KMS-11 (cell line): ENCODE data around the gene MDFI.
"Not testable (repeated sequence)": the region's sequence is repeated elsewhere in the genome, so short reads cannot be mapped to it uniquely, and the experiment has no call there.

Experiments used
- H2AFZ ChIP-seq: fragments of 200-600 bp; sonication (generic); 2 replicates; pipeline ENCODE4 v1.6.1; 2016; ENCODE audit warnings: antibody characterized with exemption, mixed run types, low read depth
- H3K27ac ChIP-seq: fragments of 200-600 bp; sonication (generic); 2 replicates; pipeline ENCODE4 v1.6.1; 2016; ENCODE audit warnings: mild to moderate bottlenecking, mixed run types
- H3K27me3 ChIP-seq: fragments of 200-600 bp; sonication (generic); 2 replicates; pipeline ENCODE4 v1.6.1; 2017; ENCODE audit warnings: mild to moderate bottlenecking, low read depth, mixed run types, moderate library complexity; ENCODE audit not compliant: insufficient read depth
- H3K36me3 ChIP-seq: fragments of 200-600 bp; sonication (generic); 2 replicates; pipeline ENCODE4 v1.6.1; 2017; ENCODE audit warnings: mild to moderate bottlenecking, mixed run types; ENCODE audit not compliant: insufficient read depth
- H3K4me1 ChIP-seq: fragments of 200-600 bp; sonication (generic); 2 replicates; pipeline ENCODE4 v1.6.1; 2016; ENCODE audit warnings: mild to moderate bottlenecking, low read depth, mixed run types; ENCODE audit not compliant: poor library complexity, severe bottlenecking
- H3K4me2 ChIP-seq: fragments of 200-600 bp; sonication (generic); 2 replicates; pipeline ENCODE4 v1.7.0; 2016; ENCODE audit warnings: mild to moderate bottlenecking, mixed run types
- H3K4me3 ChIP-seq: fragments of 200-600 bp; sonication (generic); IDR thresholded peaks from 2 replicates; pipeline ENCODE4 v1.6.1; 2017; ENCODE audit warnings: low read depth, low read length, mixed read lengths; ENCODE audit not compliant: insufficient read depth
- H3K79me2 ChIP-seq: fragments of 200-600 bp; sonication (generic); 2 replicates; pipeline ENCODE4 v1.6.1; 2016; ENCODE audit warnings: low read depth, mixed run types; ENCODE audit not compliant: insufficient read depth
- H3K9ac ChIP-seq: fragments of 200-600 bp; sonication (generic); 2 replicates; pipeline ENCODE4 v1.6.1; 2016; ENCODE audit warnings: mild to moderate bottlenecking, mixed run types
- H4K20me1 ChIP-seq: fragments of 200-600 bp; sonication (generic); 2 replicates; pipeline ENCODE4 v1.6.1; 2016; ENCODE audit warnings: mild to moderate bottlenecking, mixed run types; ENCODE audit not compliant: insufficient read depth
- CTCF ChIP-seq: fragments of 200-600 bp; sonication (generic); conservative IDR thresholded peaks from 2 replicates; pipeline ENCODE4 v1.6.1; 2017; ENCODE audit warnings: low read depth, mild to moderate bottlenecking, antibody characterized with exemption, low read length, moderate library complexity, mixed read lengths

MDFI gene

GRCh38 chr6:41618598-41618997 is 19.7 kb upstream of the MDFI start:
- Histone ChIP-seq H3K4me1 (no peaks in the 10 kb centered on the region), H3K36me3 (no peaks in the 10 kb centered on the region), H2AFZ (no peak overlapping the region), H3K27me3 (no peaks in the 10 kb centered on the region), H3K9ac (no peak overlapping the region), H3K4me2 (no peak overlapping the region), H4K20me1 (no peaks in the 10 kb centered on the region), H3K4me3 (no peak overlapping the region), H3K79me2 (no peaks in the 10 kb centered on the region), H3K27ac (no peak overlapping the region)
- TF ChIP-seq CTCF = no peak

GRCh38 chr6:41619193-41619592 is 19.1 kb upstream of the MDFI start:
- not testable (repeated sequence) for H3K9ac ChIP-seq, H3K27me3 ChIP-seq, H3K4me2 ChIP-seq, H3K4me3 ChIP-seq, H3K27ac ChIP-seq, H3K79me2 ChIP-seq, H3K36me3 ChIP-seq, H4K20me1 ChIP-seq, H3K4me1 ChIP-seq, H2AFZ ChIP-seq

GRCh38 chr6:41621367-41621766 is 16.9 kb upstream of the MDFI start:
- Histone ChIP-seq H3K27ac (no peak overlapping the region), H4K20me1 (no peaks in the 10 kb centered on the region), H3K9ac (no peak overlapping the region), H3K36me3 (no peaks in the 10 kb centered on the region), H3K4me3 (no peak overlapping the region), H3K4me2 (no peak overlapping the region), H3K4me1 (no peaks in the 10 kb centered on the region), H3K79me2 (no peaks in the 10 kb centered on the region), H2AFZ (no peak overlapping the region), H3K27me3 (no peaks in the 10 kb centered on the region)
- no peak for TF ChIP-seq CTCF

- Histone ChIP-seq H4K20me1 (no peaks in the 10 kb centered on the region), H3K4me1 (no peaks in the 10 kb centered on the region), H3K4me3 (no peak overlapping the region), H3K4me2 (no peak overlapping the region), H3K27me3 (no peaks in the 10 kb centered on the region), H2AFZ (no peak overlapping the region), H3K9ac (no peak overlapping the region), H3K27ac (no peak overlapping the region), H3K79me2 (no peaks in the 10 kb centered on the region), H3K36me3 (no peaks in the 10 kb centered on the region)
- no peak for TF ChIP-seq CTCF
Measured at GRCh38 chr6:41621802-41622201, 16.5 kb upstream of the MDFI start.

- no peak overlapping the region for H2AFZ ChIP-seq
- no peak for TF ChIP-seq CTCF
- H3K9ac ChIP-seq = no peak overlapping the region
- H3K4me1 ChIP-seq = no peaks in the 10 kb centered on the region
- H3K79me2 ChIP-seq = no peaks in the 10 kb centered on the region
- H3K4me2 ChIP-seq = no peak overlapping the region
- no peaks in the 10 kb centered on the region for H3K36me3 ChIP-seq
- H4K20me1 ChIP-seq = no peaks in the 10 kb centered on the region
- no peaks in the 10 kb centered on the region for H3K27me3 ChIP-seq
- no peak overlapping the region for H3K4me3 ChIP-seq
- H3K27ac ChIP-seq = no peak overlapping the region
Measured at GRCh38 chr6:41622206-41622988, 15.9 kb upstream of the MDFI start.
